MM.1S (cell line): ENCODE results near the gene DEAF1.

Experiments used
- DNase-seq: peaks from one replicate; pipeline ENCODE4 v3.0.0-alpha.2; 2015
- H2AFZ ChIP-seq: fragments of 300-600 bp; sonication (generic); 2 replicates; pipeline ENCODE4 v1.6.0; 2016; ENCODE audit warnings: antibody characterized with exemption, low read length
- H3F3A ChIP-seq: fragments of 300-600 bp; sonication (generic); 2 replicates; pipeline ENCODE4 v1.6.1; 2016; ENCODE audit warnings: mild to moderate bottlenecking, antibody characterized with exemption, low read length, moderate library complexity, mixed read lengths; ENCODE audit not compliant: insufficient read depth
- H3K27ac ChIP-seq: fragments of 300-600 bp; sonication (generic); 2 replicates; pipeline ENCODE4 v1.5.1; 2016; ENCODE audit warnings: mild to moderate bottlenecking, low read length
- H3K27me3 ChIP-seq: fragments of 300-600 bp; sonication (generic); replicated peaks from 2 replicates; pipeline ENCODE4 v1.6.0; 2016; ENCODE audit warnings: low read length; ENCODE audit not compliant: insufficient read depth
- H3K36me3 ChIP-seq: fragments of 300-600 bp; sonication (generic); replicated peaks from 2 replicates; pipeline ENCODE4 v1.6.1; 2016; ENCODE audit warnings: mild to moderate bottlenecking, low read length, mixed read lengths; ENCODE audit not compliant: insufficient read depth
- H3K4me1 ChIP-seq: fragments of 300-600 bp; sonication (generic); 2 replicates; pipeline ENCODE4 v1.6.1; 2016; ENCODE audit warnings: low read length, mixed read lengths
- H3K4me2 ChIP-seq: fragments of 300-600 bp; sonication (generic); 2 replicates; pipeline ENCODE4 v1.6.0; 2016; ENCODE audit warnings: low read depth, low read length
- H3K4me3 ChIP-seq: fragments of 300-600 bp; sonication (generic); 2 replicates; pipeline ENCODE4 v1.5.1; 2016; ENCODE audit warnings: low read length, mixed read lengths
- H3K79me2 ChIP-seq: fragments of 300-600 bp; sonication (generic); 2 replicates; pipeline ENCODE4 v1.6.1; 2016; ENCODE audit warnings: mixed run types, low read length, mixed read lengths
- H3K9ac ChIP-seq: fragments of 300-600 bp; sonication (generic); 2 replicates; pipeline ENCODE4 v1.6.1; 2016; ENCODE audit warnings: low read length, mixed read lengths
- H3K9me2 ChIP-seq: fragments of 300-600 bp; sonication (generic); replicated peaks from 2 replicates; pipeline ENCODE4 v1.6.1; 2016; ENCODE audit warnings: mild to moderate bottlenecking, low read length, mixed read lengths; ENCODE audit not compliant: insufficient read depth
- H3K9me3 ChIP-seq: fragments of 300-600 bp; sonication (generic); replicated peaks from 2 replicates; pipeline ENCODE4 v1.6.1; 2016; ENCODE audit warnings: mild to moderate bottlenecking, low read length, mixed read lengths; ENCODE audit not compliant: insufficient read depth
- H4K20me1 ChIP-seq: fragments of 300-600 bp; sonication (generic); 2 replicates; pipeline ENCODE4 v1.6.1; 2016; ENCODE audit warnings: mild to moderate bottlenecking, low read length, moderate library complexity, mixed read lengths; ENCODE audit not compliant: insufficient read depth
- CTCF ChIP-seq: fragments of 300-600 bp; sonication (generic); IDR thresholded peaks from 2 replicates; pipeline ENCODE4 v1.5.1; 2016; ENCODE audit warnings: antibody characterized with exemption, low read length, mixed read lengths
- EZH2 ChIP-seq: fragments of 300-600 bp; sonication (generic); optimal IDR thresholded peaks from 2 replicates; pipeline ENCODE3; 2017; ENCODE audit warnings: low read depth, mild to moderate bottlenecking, antibody characterized with exemption, low read length, mixed read lengths
- EZH2phosphoT487 ChIP-seq: fragments of 300-600 bp; sonication (generic); IDR thresholded peaks from 2 replicates; pipeline ENCODE4 v1.6.1; 2018; ENCODE audit warnings: antibody characterized with exemption, low read length

DEAF1 gene

GRCh38 chr11:706957-707816 is 12.2 kb upstream of the DEAF1 start:
- Histone ChIP-seq H2AFZ (no peak overlapping the region), H3F3A (no peaks in the 10 kb centered on the region), H3K79me2 (no peaks in the 10 kb centered on the region), H3K9me2 (no peaks in the 10 kb centered on the region), H3K9me3 (no peaks in the 10 kb centered on the region), H3K27ac (no peak overlapping the region), H3K4me3 (no peak overlapping the region), H3K9ac (no peak overlapping the region), H3K4me1 (0 out of 2 replicates have a peak, but pooled peaks cover 3% of the 10 kb centered on the region), H4K20me1 (no peaks in the 10 kb centered on the region), H3K27me3 (peaks cover 40% of the 10 kb centered on the region), H3K4me2 (no peak overlapping the region), H3K36me3 (no peaks in the 10 kb centered on the region)
- DNase-seq, result no peak
- TF ChIP-seq EZH2phosphoT487, result no peak
- TF ChIP-seq CTCF, result no peak
- no peak for TF ChIP-seq EZH2

- Histone ChIP-seq H3K4me2 (no peak overlapping the region), H4K20me1 (no peaks in the 10 kb centered on the region), H2AFZ (no peak overlapping the region), H3K36me3 (no peaks in the 10 kb centered on the region), H3F3A (no peaks in the 10 kb centered on the region), H3K9ac (no peak overlapping the region), H3K27me3 (peaks cover 40% of the 10 kb centered on the region), H3K4me1 (0 out of 2 replicates have a peak, but pooled peaks cover 3% of the 10 kb centered on the region), H3K27ac (no peak overlapping the region), H3K9me2 (no peaks in the 10 kb centered on the region), H3K79me2 (no peaks in the 10 kb centered on the region), H3K4me3 (no peak overlapping the region), H3K9me3 (no peaks in the 10 kb centered on the region)
- DNase-seq, result no peak
- no peak for TF ChIP-seq CTCF
- no peak for TF ChIP-seq EZH2phosphoT487
- TF ChIP-seq EZH2, result no peak
These were observed 11.5 kb upstream of the DEAF1 start for GRCh38 chr11:706439-706956.

GRCh38 chr11:705646-706438 is 10.8 kb upstream of the DEAF1 start, which contains the start of gene EPS8L2:
Gene EPS8L2, plus strand, starts transcription at chr11:706231. Its CDS starts 3,177 bp downstream, at chr11:709408.
- TF ChIP-seq CTCF, result no peak
- no peak for TF ChIP-seq EZH2phosphoT487
- TF ChIP-seq EZH2, result no peak
- H3K27ac ChIP-seq, result no peak within 1 kb of the TSS
- no peaks in the 10 kb centered on the region for H3K9me3 ChIP-seq
- H3K9ac ChIP-seq, result no peak within 1 kb of the TSS
- DNase-seq, result no peak
- no peaks in the 10 kb centered on the region for H4K20me1 ChIP-seq
- H3K4me2 ChIP-seq, result peak within 1 kb of the TSS; percentile 15; the same call in 1 of the 2 replicates
- H2AFZ ChIP-seq, result no peak within 1 kb of the TSS
- H3K4me1 ChIP-seq, result 0 out of 2 replicates have a peak, but pooled peaks cover 3% of the 10 kb centered on the region
- no peak within 1 kb of the TSS for H3K4me3 ChIP-seq
- peaks cover 40% of the 10 kb centered on the region for H3K27me3 ChIP-seq
- H3K36me3 ChIP-seq, result no peaks in the 10 kb centered on the region
- no peaks in the 10 kb centered on the region for H3F3A ChIP-seq
- no peaks in the 10 kb centered on the region for H3K9me2 ChIP-seq
- H3K79me2 ChIP-seq, result no peaks in the 10 kb centered on the region
